NCI-H526 (cell line): Measurements from ENCODE around the gene EXOC3.
A peak's percentile ranks its signal among the peaks of the same experiment; 100 is the strongest.

ENCODE experiments used
- DNase-seq, 2 experiments: peaks; one replicate each; lab custom pipeline; 2025; lab: John Stamatoyannopoulos, UW

Gene EXOC3

GRCh38 chr5:426392-426976 lies 16.5 kb upstream of the EXOC3 start:
- DNase-seq, result no peak

- DNase-seq, result peak in 1 of 2 experiments; percentile 62
Measured at GRCh38 chr5:427415-428087, 15.4 kb upstream of the EXOC3 start.

- DNase-seq, result no peak
Measured at GRCh38 chr5:428219-428618, 14.8 kb upstream of the EXOC3 start.

GRCh38 chr5:428754-429452 lies 14.1 kb upstream of the EXOC3 start:
- peak in 1 of 2 experiments; percentile 16 for DNase-seq

GRCh38 chr5:429453-430188 lies 13.4 kb upstream of the EXOC3 start:
- DNase-seq, result no peak

GRCh38 chr5:430214-430925 lies 12.6 kb upstream of the EXOC3 start:
- no peak for DNase-seq

GRCh38 chr5:431001-431710 lies 11.8 kb upstream of the EXOC3 start:
- peak; percentile 15 to 85 for DNase-seq

GRCh38 chr5:431711-432050 lies 11.3 kb upstream of the EXOC3 start:
- no peak for DNase-seq

- DNase-seq, result no peak
Measured at GRCh38 chr5:432201-432927, 10.6 kb upstream of the EXOC3 start.

- DNase-seq, result no peak
Measured at GRCh38 chr5:432928-433791, 9.8 kb upstream of the EXOC3 start.

- DNase-seq, result no peak
Measured at GRCh38 chr5:433836-434235, 9.1 kb upstream of the EXOC3 start.

- no peak for DNase-seq
Measured at GRCh38 chr5:434443-435146, 8.4 kb upstream of the EXOC3 start.

GRCh38 chr5:435156-435790 lies 7.7 kb upstream of the EXOC3 start:
- DNase-seq, result no peak

GRCh38 chr5:435961-436640 lies 6.9 kb upstream of the EXOC3 start:
- peak in 1 of 2 experiments; percentile 63 for DNase-seq

GRCh38 chr5:436641-436975 lies 6.4 kb upstream of the EXOC3 start:
- no peak for DNase-seq

- no peak for DNase-seq
Measured at GRCh38 chr5:437281-437771, 5.7 kb upstream of the EXOC3 start.

GRCh38 chr5:438481-438981 lies 4.4 kb upstream of the EXOC3 start:
- DNase-seq, result no peak

GRCh38 chr5:439181-439580 lies 3.8 kb upstream of the EXOC3 start:
- DNase-seq, result no peak
